Measurements from ENCODE around the gene AP2S1.
"Not testable (repeated sequence)": the region's sequence is repeated elsewhere in the genome, so short reads cannot be mapped to it uniquely, and the experiment has no call there.

Gene AP2S1

GRCh38 chr19:46839752-46840497, 10.7 kb downstream of the AP2S1 start:
- DNase-seq: no peak

GRCh38 chr19:46838160-46838559, 12.5 kb downstream of the AP2S1 start:
- DNase-seq: no peak

- no peak for DNase-seq
Observed at GRCh38 chr19:46834984-46835383, 15.7 kb downstream of the AP2S1 start.

GRCh38 chr19:46834121-46834520, 16.5 kb downstream of the AP2S1 start:
- DNase-seq: no peak

GRCh38 chr19:46830864-46831263, 19.8 kb downstream of the AP2S1 start:
- DNase-seq: no peak

GRCh38 chr19:46828484-46828883, 22.2 kb downstream of the AP2S1 start:
- no peak for DNase-seq

GRCh38 chr19:46825731-46826055, 25.0 kb downstream of the AP2S1 start:
- DNase-seq: no peak

GRCh38 chr19:46824890-46825730, 25.5 kb downstream of the AP2S1 start:
- DNase-seq: no peak

GRCh38 chr19:46823049-46823448, 27.6 kb downstream of the AP2S1 start:
- DNase-seq: no peak

GRCh38 chr19:46822410-46822787, 28.2 kb downstream of the AP2S1 start:
- DNase-seq: not testable (repeated sequence)

- peak; percentile 76 for DNase-seq
Observed at GRCh38 chr19:46821512-46822409, 28.9 kb downstream of the AP2S1 start.

GRCh38 chr19:46818812-46819211, 31.8 kb downstream of the AP2S1 start:
- no peak for DNase-seq

- no peak for DNase-seq
Observed at GRCh38 chr19:46815833-46816627, 34.6 kb downstream of the AP2S1 start.

- no peak for DNase-seq
Observed at GRCh38 chr19:46813839-46814358, 36.7 kb downstream of the AP2S1 start.

GRCh38 chr19:46812977-46813838, 37.4 kb downstream of the AP2S1 start:
- no peak for DNase-seq

- no peak for DNase-seq
Observed at GRCh38 chr19:46809534-46810272, 40.9 kb downstream of the AP2S1 start.

- DNase-seq: no peak
Observed at GRCh38 chr19:46806656-46807055, 44.0 kb downstream of the AP2S1 start.

GRCh38 chr19:46804432-46804831, 46.2 kb downstream of the AP2S1 start:
- not testable (repeated sequence) for DNase-seq

- no peak for DNase-seq
Observed at GRCh38 chr19:46803555-46803954, 47.1 kb downstream of the AP2S1 start.

- DNase-seq: no peak
Observed at GRCh38 chr19:46802152-46802551, 48.5 kb downstream of the AP2S1 start.

All from CD4-positive, alpha-beta T cell treated with Interleukin-17A for 4 hours (primary cell).